HG03025 (cell line): ENCODE results near the gene PITPNC1.
A peak's percentile ranks its signal among the peaks of the same experiment; 100 is the strongest.
"Not testable (repeated sequence)": the region's sequence is repeated elsewhere in the genome, so short reads cannot be mapped to it uniquely, and the experiment has no call there.

Experiments used
- ATAC-seq: cut with Tn5 transposase; IDR thresholded peaks from one replicate; pipeline ENCODE4 v1.9.1; 2021; ENCODE audit warnings: mild to moderate bottlenecking, moderate library complexity; ENCODE audit not compliant: unreplicated experiment, low FRiP score

Gene PITPNC1

GRCh38 chr17:67700037-67700724 is 323.1 kb downstream of the PITPNC1 start:
- no peak for ATAC-seq

GRCh38 chr17:67700725-67701119 is 323.6 kb downstream of the PITPNC1 start:
- ATAC-seq = no peak

GRCh38 chr17:67702861-67703260 is 325.8 kb downstream of the PITPNC1 start:
- not testable (repeated sequence) for ATAC-seq

GRCh38 chr17:67707442-67707841 is 330.4 kb downstream of the PITPNC1 start:
- ATAC-seq = no peak

- no peak for ATAC-seq
Measured at GRCh38 chr17:67708378-67708777, 331.3 kb downstream of the PITPNC1 start.

DNA sequence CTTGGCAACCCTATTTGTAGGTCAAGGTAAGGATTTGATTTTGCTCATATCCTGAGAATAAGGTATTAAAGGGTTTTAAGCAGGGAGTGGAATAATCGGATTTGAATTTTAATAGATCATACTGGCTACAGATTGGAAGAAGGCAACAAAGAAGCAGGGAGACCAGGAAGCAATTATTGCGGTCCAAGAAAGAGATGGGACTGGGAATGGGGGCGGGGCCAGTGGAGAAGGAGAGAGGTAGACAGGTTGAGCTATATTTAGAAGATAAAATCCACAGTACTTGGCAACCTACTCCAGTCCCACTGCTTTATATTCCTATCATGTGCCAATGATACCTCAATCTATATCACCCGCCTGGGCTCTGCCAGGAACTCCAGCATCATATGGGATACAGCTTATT is 334.8 kb downstream of the PITPNC1 start:
- no peak for ATAC-seq

- ATAC-seq = no peak
Measured at GRCh38 chr17:67712375-67712774, 335.3 kb downstream of the PITPNC1 start.

DNA sequence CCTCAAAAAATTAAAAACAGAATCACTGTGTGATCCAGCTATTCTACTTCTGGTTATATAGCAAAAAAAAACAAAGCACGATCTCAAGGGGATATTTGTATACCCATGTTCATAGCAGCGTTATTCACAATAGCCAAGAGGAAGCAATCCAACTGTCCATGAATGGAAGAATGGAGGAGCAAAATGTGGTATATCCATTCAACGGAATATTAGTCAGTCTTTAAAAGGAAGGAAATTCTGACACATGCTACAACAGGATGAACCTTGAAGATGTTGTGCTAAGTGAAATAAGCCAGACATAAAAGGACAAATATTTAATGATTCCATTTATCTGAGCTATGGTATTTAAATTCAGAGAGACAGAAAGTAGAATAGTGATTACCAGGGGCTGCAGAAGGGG is 336.1 kb downstream of the PITPNC1 start:
- no peak for ATAC-seq

- ATAC-seq = no peak
Measured at GRCh38 chr17:67716405-67716798, 339.3 kb downstream of the PITPNC1 start.

- ATAC-seq = peak; percentile 10
Measured at GRCh38 chr17:67717192-67717623, 340.1 kb downstream of the PITPNC1 start.

DNA sequence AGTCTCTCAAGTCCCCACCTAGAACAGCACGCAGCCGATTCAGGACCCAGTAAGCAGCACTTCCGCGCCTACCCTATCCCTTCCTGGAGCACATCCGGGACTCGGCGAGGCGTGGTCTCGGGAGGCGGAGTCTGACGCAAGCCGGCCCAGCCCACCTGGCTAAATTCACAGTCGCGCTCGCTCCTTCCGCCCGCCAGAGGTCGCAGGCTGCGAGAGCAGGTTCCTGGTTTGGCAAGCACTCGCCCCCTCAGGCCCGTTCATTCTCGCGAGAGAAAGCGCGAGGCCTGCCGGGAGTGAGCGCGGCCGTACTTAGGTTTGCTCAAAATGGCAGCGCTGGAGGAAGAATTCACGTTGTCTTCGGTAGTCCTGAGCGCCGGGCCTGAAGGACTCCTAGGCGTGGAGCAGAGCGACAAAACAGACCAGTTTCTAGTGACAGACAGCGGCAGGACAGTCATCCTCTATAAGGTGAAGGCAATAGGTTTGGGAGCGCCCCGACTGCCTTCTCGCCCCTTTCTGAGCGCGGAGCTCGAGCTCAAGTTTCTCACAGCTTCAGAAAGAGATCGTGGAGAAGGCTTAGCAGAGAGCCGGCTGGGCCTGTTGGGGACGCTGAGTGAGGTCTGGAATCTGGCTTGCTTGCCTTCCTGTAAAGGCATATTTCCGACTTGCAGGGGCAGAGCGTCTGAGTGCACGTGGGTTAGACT is 340.7 kb downstream of the PITPNC1 start, which contains the start of gene NOL11:
TSS of gene NOL11 (plus strand) at position 313 of the 701 bp plus-strand sequence. CDS start at position 325, 12 bp downstream.
- peak; percentile 89 for ATAC-seq

DNA sequence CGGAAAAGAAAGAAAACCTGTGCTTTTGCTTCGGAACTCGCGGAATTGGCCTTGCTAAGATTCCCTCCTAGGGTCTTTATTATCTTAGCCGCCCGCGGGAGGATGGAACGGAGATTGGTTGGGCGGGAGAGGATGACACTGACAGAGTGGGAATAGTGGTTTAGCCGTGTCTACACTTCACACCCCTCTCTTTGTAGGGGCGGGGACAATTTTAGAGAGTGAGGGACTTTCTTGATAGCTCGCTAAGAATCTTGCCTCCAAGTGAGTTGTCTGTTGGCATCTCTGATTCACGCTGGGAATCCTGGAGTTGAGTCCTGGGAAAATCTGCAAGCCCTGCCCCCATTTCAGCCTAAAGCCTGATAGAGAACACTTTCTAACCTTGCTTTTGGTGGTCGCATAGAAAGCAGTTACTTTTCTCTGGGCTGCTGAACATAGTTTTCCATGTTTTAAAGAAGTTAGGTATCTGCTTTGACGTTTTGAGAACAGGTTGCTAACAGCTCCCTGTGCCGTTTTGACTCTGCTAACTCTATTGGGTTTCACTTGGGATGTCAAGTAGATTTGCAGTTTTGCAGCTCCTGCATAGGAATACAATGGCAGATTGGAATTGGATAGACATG is 341.4 kb downstream of the PITPNC1 start:
- ATAC-seq = peak; percentile 15

DNA sequence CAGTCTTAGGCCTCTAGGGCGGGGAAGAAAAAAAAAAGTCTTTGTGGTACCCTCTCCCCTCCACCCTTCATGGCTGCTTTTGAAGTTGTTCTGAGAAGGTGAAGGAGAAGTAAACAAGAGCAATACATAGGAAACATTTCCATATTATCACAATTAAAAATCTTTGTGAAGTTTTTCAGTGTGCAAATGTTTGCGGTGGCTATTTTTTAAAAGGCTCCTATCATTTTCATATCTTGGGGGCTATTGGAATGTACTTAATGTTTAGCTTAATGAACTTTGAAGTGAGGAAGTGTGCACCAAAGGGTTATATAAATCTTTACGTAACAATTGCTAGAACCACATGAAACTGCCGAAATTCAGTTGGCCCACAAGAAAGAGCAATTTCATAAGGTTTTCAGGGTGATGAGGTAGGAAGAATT is 348.3 kb downstream of the PITPNC1 start:
- no peak for ATAC-seq

DNA sequence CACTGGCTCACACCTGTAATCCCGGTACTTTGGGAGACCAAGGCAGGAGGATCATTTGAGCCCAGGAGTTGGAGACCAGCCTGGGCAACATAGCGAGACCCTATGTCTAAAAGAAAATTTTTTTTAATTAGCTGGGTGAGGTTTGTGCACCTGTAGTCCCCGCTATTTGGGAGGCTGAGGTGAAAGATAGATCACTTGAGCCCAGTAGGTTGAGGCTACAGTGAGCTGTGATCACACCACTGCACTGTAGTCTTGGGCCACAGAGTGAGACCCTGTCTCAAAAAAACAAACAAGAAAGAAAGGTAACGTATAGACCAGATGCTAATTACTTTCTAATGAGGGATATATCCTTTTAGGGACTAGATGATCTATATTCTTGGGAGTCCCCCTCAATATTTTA is 348.7 kb downstream of the PITPNC1 start:
- ATAC-seq = no peak

- not testable (repeated sequence) for ATAC-seq
Measured at GRCh38 chr17:67727152-67728039, 350.3 kb downstream of the PITPNC1 start.

DNA sequence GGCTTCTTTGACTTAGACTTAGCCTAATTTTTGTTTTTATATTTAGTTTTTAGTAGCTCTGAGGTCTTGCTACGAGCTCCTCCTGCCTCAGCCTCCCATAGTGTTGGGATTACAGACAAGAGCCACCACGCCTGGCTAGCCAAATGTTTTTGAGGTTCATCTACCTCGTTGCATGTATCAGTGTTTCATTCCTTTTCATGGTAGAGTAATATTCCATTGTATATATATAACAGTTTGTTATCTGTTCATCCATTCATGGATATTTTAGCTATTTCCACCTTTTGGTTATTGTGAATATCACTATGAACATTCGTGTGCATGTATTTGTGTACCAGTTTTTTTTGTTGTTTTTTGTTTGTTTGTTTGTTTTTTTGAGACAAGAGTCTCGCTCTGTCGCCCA is 352.8 kb downstream of the PITPNC1 start:
- no peak for ATAC-seq

- no peak for ATAC-seq
Measured at GRCh38 chr17:67730731-67731130, 353.6 kb downstream of the PITPNC1 start.

DNA sequence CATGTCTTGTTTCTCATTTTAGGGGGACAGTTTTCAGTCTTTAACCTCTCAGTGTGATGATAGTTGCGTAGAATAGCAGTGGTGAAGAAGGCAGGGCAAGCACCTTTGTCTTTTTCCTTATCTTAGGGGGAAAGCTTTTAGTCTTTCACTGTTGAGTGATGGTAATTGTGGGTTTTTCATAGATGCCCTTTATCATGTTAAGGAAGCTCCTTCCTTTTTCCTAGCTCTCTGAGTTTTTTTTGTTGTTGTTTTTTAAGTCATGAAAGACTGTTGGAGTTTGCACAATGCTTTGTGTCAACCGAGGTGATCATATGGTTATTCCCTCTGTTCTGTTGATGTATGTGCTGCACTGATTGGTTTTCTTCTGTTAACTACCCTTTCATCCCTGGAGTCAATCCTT is 356.4 kb downstream of the PITPNC1 start:
- no peak for ATAC-seq

DNA sequence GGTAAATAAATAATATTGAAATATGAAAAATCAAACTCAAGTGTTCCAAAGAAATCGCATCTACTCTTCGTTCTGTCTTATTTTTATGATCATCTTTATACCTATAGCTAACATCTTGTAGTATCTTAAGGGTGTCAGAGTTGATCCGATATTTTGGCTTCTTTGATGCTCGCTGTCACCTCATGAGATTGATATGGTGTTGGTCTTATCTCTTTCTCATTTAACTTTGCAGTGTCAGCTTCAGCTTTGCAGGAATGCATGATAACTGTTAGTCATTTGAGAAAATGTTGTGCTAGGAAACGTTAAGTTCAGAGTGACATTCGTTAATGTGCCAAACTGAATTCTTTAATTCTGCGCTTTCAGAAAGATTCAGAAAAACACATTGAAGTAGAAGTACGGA is 360.1 kb downstream of the PITPNC1 start:
- ATAC-seq = no peak

- ATAC-seq = no peak
Measured at GRCh38 chr17:67742025-67742424, 364.9 kb downstream of the PITPNC1 start.
